H1 (cell line): ENCODE results near the gene CCT3. TPM values are rescaled to one million over a fixed set of nuclear protein-coding genes. Genes with fewer than 3 reads are reported as not detected.

Source experiments
- SIN3A ChIP-seq, 2 experiments: IDR thresholded peaks in 1 of 2; conservative IDR thresholded peaks in 1 of 2; 2 replicates each; pipeline ENCODE4 v1.6.1; 2011 to 2012; ENCODE audit warnings: low read length in 2 of 2, improper control_type of control experiment in 1 of 2, low read depth in 1 of 2, mild to moderate bottlenecking in 1 of 2
- polyA plus RNA-seq, 7 experiments: library from polyadenylated mRNA; depleted of rRNA in 3 of 7; stranded (reverse) in 5 of 7; unstranded in 2 of 7; fragments of >200 nt in 5 of 7; fragments of 200-250 nt in 2 of 7; gene quantifications; 1 replicate in 5 of 7; 2 replicates in 1 of 7; 4 replicates in 1 of 7; pipeline versions ENCODE4 v1.2.1 to v1.2.3, GENCODE V29; 2011 to 2013; ENCODE audit warnings: missing spikeins in 2 of 7, mixed read lengths in 2 of 7
- total RNA-seq: library from RNA; stranded (reverse); fragmentation: NEBNext Ultra II Directional; extraction: Animal tissue kit (Norgen Biotek cat#: 25700); gene quantifications from 2 replicates; pipeline ENCODE4 v1.2.1, GENCODE V29; 2021
- TF ChIP-seq, protein P1 (sequence below): IDR thresholded peaks from 2 replicates; pipeline ENCODE4 v1.6.1; 2011; ENCODE audit warnings: low read length, improper control_type of control experiment

The CCT3 gene
- total and polyA plus RNA-seq, 2 of the 8 experiments (the other 6 are each of a cell fraction or from before 2014, with no cell fraction given): 431 to 480 TPM

DNA sequence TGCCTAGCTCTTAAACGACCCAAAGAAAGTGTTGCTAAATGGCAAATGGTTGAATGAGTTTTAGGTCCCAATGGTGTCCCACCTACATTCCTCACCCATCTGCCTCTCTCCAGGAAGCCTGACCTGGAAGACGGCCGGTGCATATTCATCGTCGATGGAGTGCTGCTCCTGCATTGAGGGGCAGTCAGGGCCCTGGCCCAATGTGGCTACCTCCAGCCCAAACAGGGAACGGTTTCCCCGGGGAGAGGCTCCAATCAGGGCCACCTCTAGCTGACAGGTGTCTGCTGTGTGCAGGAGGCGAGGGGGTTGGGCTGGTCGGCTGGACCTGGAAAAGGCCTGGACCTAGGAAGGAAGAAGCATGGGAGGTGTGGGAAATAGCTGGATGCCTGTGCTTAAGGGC is 44.2 kb downstream of the CCT3 start (continued):
- no peak for TF ChIP-seq SIN3A (conservative IDR thresholded peaks at IDR 0.05 in 1 of 2, IDR thresholded peaks at IDR 0.05 in 1 of 2; ENCODE audit: low read depth in 1 of 2, low read length in 2 of 2)
- TF ChIP-seq, protein P1, sequence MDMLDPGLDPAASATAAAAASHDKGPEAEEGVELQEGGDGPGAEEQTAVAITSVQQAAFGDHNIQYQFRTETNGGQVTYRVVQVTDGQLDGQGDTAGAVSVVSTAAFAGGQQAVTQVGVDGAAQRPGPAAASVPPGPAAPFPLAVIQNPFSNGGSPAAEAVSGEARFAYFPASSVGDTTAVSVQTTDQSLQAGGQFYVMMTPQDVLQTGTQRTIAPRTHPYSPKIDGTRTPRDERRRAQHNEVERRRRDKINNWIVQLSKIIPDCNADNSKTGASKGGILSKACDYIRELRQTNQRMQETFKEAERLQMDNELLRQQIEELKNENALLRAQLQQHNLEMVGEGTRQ: no peak
